HCT116 (cell line): Measurements from ENCODE around the gene OSTF1. TPM values are rescaled to one million over a fixed set of nuclear protein-coding genes. Genes with fewer than 3 reads are reported as not detected.

ENCODE experiments used
- ATAC-seq: fragments of 200-7000 bp; cut with Tn5 transposase; 2 replicates; pipeline ENCODE4 v1.9.1; 2020; ENCODE audit warnings: mild to moderate bottlenecking, moderate library complexity
- BruUV-seq: library from RNA; stranded (reverse); fragments of 400-500 nt; replicated peaks from 2 replicates; lab custom pipeline; 2021; lab: Mats Ljungman, UMichigan
- CTCF ChIA-PET: fragments of 300-600 bp; sonication (Branson Sonifier 250); formaldehyde crosslinking; loops from one replicate; lab custom pipeline; 2021; ENCODE audit warnings: antibody characterized with exemption; lab: Charles Lee
- POLR2A ChIA-PET: fragments of 300-600, 350-600 bp; sonication (Branson Sonifier 250); formaldehyde crosslinking; loops from one replicate; lab custom pipeline; 2021; ENCODE audit warnings: antibody characterized with exemption; lab: Charles Lee
- RAD21 ChIA-PET, 2 experiments: fragments of 300-600 bp; sonication (Branson Sonifier 250); formaldehyde crosslinking; loops; one replicate each; lab custom pipeline; 2023; ENCODE audit warnings: low total read pairs in 2 of 2; ENCODE audit not compliant: uncharacterized antibody in 2 of 2, unreplicated experiment in 2 of 2, low non-redundant PET in 1 of 2; lab: Charles Lee
- DNase-seq: peaks from one replicate; pipeline ENCODE4 v3.0.0-alpha.2; 2010; ENCODE audit warnings: low read depth, low spot score
- H2AFZ ChIP-seq: fragments of 200-600 bp; shearing (Covaris generic), sonication (generic); 2 replicates; pipeline ENCODE4 v1.6.1; 2017; ENCODE audit warnings: low read depth, mixed run types, mixed read lengths, antibody characterized with exemption, low read length; ENCODE audit not compliant: poor library complexity, severe bottlenecking
- H3K27ac ChIP-seq: 2 replicates; pipeline ENCODE4 v1.5.1; 2012; ENCODE audit warnings: low read depth, low read length
- H3K27me3 ChIP-seq: fragments of 200-600 bp; sonication (generic); 2 replicates; pipeline ENCODE4 v1.6.1; 2016; ENCODE audit warnings: mixed run types, low read length, mixed read lengths; ENCODE audit not compliant: insufficient read depth
- H3K36me3 ChIP-seq, 2 experiments: fragments of 200-500 bp in 1 of 2; fragments of 200-600 bp in 1 of 2; sonication (Bioruptor generic) in 1 of 2; sonication (generic) in 1 of 2; 2 replicates each; pipeline versions ENCODE4 v1.5.1 to v1.6.1; 2014 to 2016; ENCODE audit warnings: low read length in 2 of 2, inconsistent platforms in 1 of 2, mixed read lengths in 1 of 2, mixed run types in 1 of 2; ENCODE audit not compliant: insufficient read depth in 2 of 2, control insufficient read depth in 1 of 2
- H3K4me1 ChIP-seq, 2 experiments: fragments of 200-600 bp in 1 of 2; sonication (generic) in 1 of 2; 2 replicates each; pipeline versions ENCODE4 v1.5.1 to v1.6.1; 2012 to 2017; ENCODE audit warnings: low read length in 2 of 2, inconsistent platforms in 1 of 2, mild to moderate bottlenecking in 1 of 2, mixed read lengths in 1 of 2, mixed run types in 1 of 2, moderate library complexity in 1 of 2; ENCODE audit not compliant: insufficient read depth in 2 of 2, control insufficient read depth in 1 of 2
- H3K4me2 ChIP-seq: fragments of 200-600 bp; sonication (generic); 2 replicates; pipeline ENCODE4 v1.6.1; 2017; ENCODE audit warnings: mixed run types, low read length, mixed read lengths
- H3K4me3 ChIP-seq, 2 experiments: fragments of 200-600 bp in 1 of 2; sonication (generic) in 1 of 2; replicated peaks in 1 of 2; 2 replicates each; pipeline ENCODE4 v1.5.1; 2011 to 2016; ENCODE audit warnings: low read length in 2 of 2, control low read depth in 1 of 2, low read depth in 1 of 2, mild to moderate bottlenecking in 1 of 2, mixed read lengths in 1 of 2, mixed run types in 1 of 2
- H3K79me2 ChIP-seq: fragments of 200-600 bp; sonication (generic); 2 replicates; pipeline ENCODE4 v1.6.1; 2017; ENCODE audit warnings: mild to moderate bottlenecking, mixed run types, low read length, moderate library complexity, mixed read lengths; ENCODE audit not compliant: insufficient read depth
- H3K9ac ChIP-seq: fragments of 200-600 bp; sonication (generic); 2 replicates; pipeline ENCODE4 v1.6.1; 2016; ENCODE audit warnings: low read length, mixed read lengths
- H3K9me2 ChIP-seq: fragments of 200-600 bp; sonication (generic), shearing (Covaris generic); 2 replicates; pipeline ENCODE4 v1.6.1; 2017; ENCODE audit warnings: mixed run types, mild to moderate bottlenecking, moderate library complexity; ENCODE audit not compliant: insufficient read depth
- H3K9me3 ChIP-seq, 2 experiments: fragments of 200-500 bp in 1 of 2; fragments of 200-600 bp in 1 of 2; sonication (Bioruptor generic) in 1 of 2; sonication (generic) in 1 of 2; 2 replicates each; pipeline ENCODE4 v1.6.1; 2014 to 2017; ENCODE audit warnings: low read length in 2 of 2, mixed read lengths in 2 of 2, inconsistent platforms in 1 of 2, low read depth in 1 of 2, mild to moderate bottlenecking in 1 of 2, mixed run types in 1 of 2, moderate library complexity in 1 of 2; ENCODE audit not compliant: control insufficient read depth in 1 of 2, insufficient read depth in 1 of 2
- H4K20me1 ChIP-seq: fragments of 200-600 bp; sonication (generic), shearing (Covaris generic); 2 replicates; pipeline ENCODE4 v1.6.1; 2017; ENCODE audit warnings: mixed run types, mild to moderate bottlenecking, moderate library complexity; ENCODE audit not compliant: insufficient read depth
- CBX3 ChIP-seq: IDR thresholded peaks from 2 replicates; pipeline ENCODE4 v1.6.1; 2012; ENCODE audit warnings: low read depth
- CEBPB ChIP-seq: IDR thresholded peaks from 2 replicates; pipeline ENCODE4 v1.6.1; 2012; ENCODE audit warnings: low read depth
- EGR1 ChIP-seq: IDR thresholded peaks from 2 replicates; pipeline ENCODE4 v1.6.1; 2012; ENCODE audit warnings: low read depth
- POLR2A ChIP-seq: IDR thresholded peaks from 2 replicates; pipeline ENCODE4 v1.7.0; 2011; ENCODE audit warnings: borderline replicate concordance; ENCODE audit not compliant: insufficient read depth, insufficient read length; ENCODE audit errors: extremely low read depth
- POLR2AphosphoS5 ChIP-seq: IDR thresholded peaks from 2 replicates; pipeline ENCODE4 v1.6.1; 2011; ENCODE audit warnings: mild to moderate bottlenecking, low read depth, low read length, moderate library complexity
- RAD21 ChIP-seq: IDR thresholded peaks from 2 replicates; pipeline ENCODE4 v1.6.1; 2012; ENCODE audit warnings: low read depth, mild to moderate bottlenecking
- SP1 ChIP-seq: IDR thresholded peaks from 2 replicates; pipeline ENCODE4 v1.6.1; 2012; ENCODE audit warnings: low read depth
- SRF ChIP-seq: IDR thresholded peaks from 2 replicates; pipeline ENCODE4 v1.6.1; 2012; ENCODE audit warnings: low read depth
- ZFX ChIP-seq: fragments of 450-650 bp; IDR thresholded peaks from 2 replicates; pipeline ENCODE4 v1.6.1; 2017
- intact Hi-C: fragments of 100-400 bp; cut with micrococcal nuclease; formaldehyde crosslinking; loops from 2 replicates; pipeline ENCODE4 v1.10.0; 2022
- total RNA-seq: library from RNA; stranded (reverse); gene quantifications from one replicate; pipeline ENCODE4 v1.2.1, GENCODE V29; 2021; ENCODE audit not compliant: unreplicated experiment
- TF ChIP-seq, protein P1 (sequence below), 3 experiments: fragments of 200-600 bp in 1 of 3; sonication (generic) in 1 of 3; IDR thresholded peaks in 2 of 3; conservative IDR thresholded peaks in 1 of 3; 2 replicates each; pipeline ENCODE4 v1.5.1; 2012 to 2017; ENCODE audit warnings: low read depth in 2 of 3, low read length in 2 of 3, antibody characterized with exemption in 1 of 3, borderline replicate concordance in 1 of 3, control low read depth in 1 of 3, mild to moderate bottlenecking in 1 of 3, mixed read lengths in 1 of 3, mixed run types in 1 of 3, moderate library complexity in 1 of 3; ENCODE audit not compliant: insufficient read depth in 1 of 3
- TF ChIP-seq, protein P2 (sequence below): IDR thresholded peaks from 2 replicates; pipeline ENCODE4 v1.6.1; 2012

The OSTF1 gene
- total RNA-seq, 1 experiment from 2014 or later, result 20.7 TPM

DNA sequence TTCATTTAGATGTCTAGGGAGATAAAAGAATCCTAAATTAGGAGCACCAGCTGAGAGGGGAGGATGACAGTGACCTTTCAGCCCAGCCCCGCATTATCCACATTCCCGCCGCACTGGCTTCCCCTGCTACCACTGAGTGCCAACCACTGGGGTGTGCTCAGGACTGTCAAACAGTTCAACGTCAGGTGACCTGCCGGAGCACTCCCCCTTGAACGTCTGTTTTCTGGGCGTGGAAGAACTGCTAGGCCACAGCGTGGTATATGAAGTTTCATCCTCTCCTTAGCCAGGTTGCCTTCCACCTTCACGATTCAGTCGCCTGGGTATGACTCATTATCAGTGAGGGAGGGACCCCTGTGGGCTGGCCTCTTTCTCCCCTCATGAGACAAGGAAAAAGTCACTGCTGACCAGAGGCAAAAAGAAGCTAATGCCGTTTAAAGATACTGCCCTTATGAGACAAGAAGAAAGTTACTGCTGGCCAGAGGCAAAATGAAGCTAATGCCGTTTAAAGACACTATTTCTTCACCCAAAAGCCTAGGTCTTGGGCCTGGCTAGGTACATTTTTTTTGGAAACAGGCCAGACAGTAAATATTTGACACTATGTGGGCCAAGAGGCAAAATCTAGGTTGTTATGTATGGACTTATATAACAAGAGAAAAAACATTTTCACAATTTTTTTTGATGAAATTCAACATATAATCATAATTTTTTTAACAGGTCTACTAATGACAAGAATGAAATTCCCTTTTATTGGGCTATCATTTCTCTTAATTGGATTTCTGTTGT lies 4.9 kb upstream of the OSTF1 start:
- POLR2A ChIA-PET, result interaction anchor here (1.5 kb wide), 1 partner anchor 55 kb away, joined by 3 read pairs; the partner anchor contains the start of gene CARNMT1
- Histone ChIP-seq H2AFZ (peak overlapping the region; percentile 55), H3K9me3 (no peaks in the 10 kb centered on the region), H3K9me2 (no peaks in the 10 kb centered on the region), H3K4me3 (no peak overlapping the region), H3K4me2 (peak overlapping the region; percentile 60), H3K79me2 (no peaks in the 10 kb centered on the region), H4K20me1 (no peaks in the 10 kb centered on the region), H3K27ac (no peak overlapping the region), H3K36me3 (no peaks in the 10 kb centered on the region), H3K4me1 (peaks cover 16 to 31% of the 10 kb centered on the region in 2 experiments; a peak in 3 of 4 replicates), H3K27me3 (no peaks in the 10 kb centered on the region), H3K9ac (0 out of 2 replicates have a peak overlapping the region, but pooled peaks have one; percentile 11)
- CTCF ChIA-PET, result interaction anchor here (1.4 to 2.8 kb wide), 2 partner anchors 102 to 309 kb away, joined by 3 to 10 read pairs; no protein-coding TSS in a partner anchor
- RAD21 ChIA-PET, result no interaction called here
- TF ChIP-seq SRF (no peak), CBX3 (no peak), EGR1 (no peak), POLR2AphosphoS5 (no peak), ZFX (no peak), POLR2A (no peak), RAD21 (0 out of 2 replicates have a peak, but pooled peaks have one; percentile 11), SP1 (no peak), CEBPB (no peak)
- TF ChIP-seq, protein P1, sequence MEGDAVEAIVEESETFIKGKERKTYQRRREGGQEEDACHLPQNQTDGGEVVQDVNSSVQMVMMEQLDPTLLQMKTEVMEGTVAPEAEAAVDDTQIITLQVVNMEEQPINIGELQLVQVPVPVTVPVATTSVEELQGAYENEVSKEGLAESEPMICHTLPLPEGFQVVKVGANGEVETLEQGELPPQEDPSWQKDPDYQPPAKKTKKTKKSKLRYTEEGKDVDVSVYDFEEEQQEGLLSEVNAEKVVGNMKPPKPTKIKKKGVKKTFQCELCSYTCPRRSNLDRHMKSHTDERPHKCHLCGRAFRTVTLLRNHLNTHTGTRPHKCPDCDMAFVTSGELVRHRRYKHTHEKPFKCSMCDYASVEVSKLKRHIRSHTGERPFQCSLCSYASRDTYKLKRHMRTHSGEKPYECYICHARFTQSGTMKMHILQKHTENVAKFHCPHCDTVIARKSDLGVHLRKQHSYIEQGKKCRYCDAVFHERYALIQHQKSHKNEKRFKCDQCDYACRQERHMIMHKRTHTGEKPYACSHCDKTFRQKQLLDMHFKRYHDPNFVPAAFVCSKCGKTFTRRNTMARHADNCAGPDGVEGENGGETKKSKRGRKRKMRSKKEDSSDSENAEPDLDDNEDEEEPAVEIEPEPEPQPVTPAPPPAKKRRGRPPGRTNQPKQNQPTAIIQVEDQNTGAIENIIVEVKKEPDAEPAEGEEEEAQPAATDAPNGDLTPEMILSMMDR (IDR thresholded peaks at IDR 0.05 in 2 of 3, conservative IDR thresholded peaks at IDR 0.05 in 1 of 3; ENCODE audit: borderline replicate concordance in 1 of 3, insufficient read depth in 1 of 3, low read depth in 2 of 3, low read length in 2 of 3), result no peak
- TF ChIP-seq, protein P2, sequence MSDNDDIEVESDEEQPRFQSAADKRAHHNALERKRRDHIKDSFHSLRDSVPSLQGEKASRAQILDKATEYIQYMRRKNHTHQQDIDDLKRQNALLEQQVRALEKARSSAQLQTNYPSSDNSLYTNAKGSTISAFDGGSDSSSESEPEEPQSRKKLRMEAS, result peak; percentile 30; the same call in 1 of the 2 replicates
- DNase-seq (no peak), ATAC-seq (peak; percentile 35)
- no TSS peak for BruUV-seq
- intact Hi-C loops, result no loop called here
